ENCODE data around the gene ATXN1. TPM values are rescaled to one million over a fixed set of nuclear protein-coding genes. Genes with fewer than 3 reads are reported as not detected.

ATXN1 gene
- total RNA-seq, 1 experiment from 2014 or later = 5.6 TPM

DNA sequence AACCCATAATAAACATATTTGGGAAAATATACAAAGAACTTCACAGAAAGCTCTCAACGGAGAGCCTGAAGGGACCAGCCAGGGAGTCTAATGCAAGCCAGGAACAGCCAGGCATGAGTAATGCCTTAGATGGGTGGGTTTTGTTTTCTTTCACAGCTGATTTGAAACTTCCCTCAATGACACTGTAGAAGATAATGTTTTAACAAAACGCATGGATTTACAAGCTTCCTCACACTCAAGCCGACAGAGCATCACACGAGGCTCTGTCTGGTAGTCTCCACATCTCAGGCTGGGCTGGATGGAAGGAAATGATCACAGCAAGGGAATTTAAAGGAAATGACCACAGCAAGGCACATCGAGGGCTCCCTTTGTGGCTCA, 409.0 kb downstream of the ATXN1 start:
- Histone ChIP-seq H2BK12ac (ENCODE audit: insufficient read length, low read depth, low read length) (no peak overlapping the region), H3K56ac (ENCODE audit: insufficient read length, low read depth, low read length) (no peak overlapping the region), H3K23me2 (ENCODE audit: insufficient read length, low read depth, low read length, poor library complexity, severe bottlenecking) (no peaks in the 10 kb centered on the region), H3K9me3 (ENCODE audit: control insufficient read depth, low read depth, low read length) (no peaks in the 10 kb centered on the region), H4K91ac (ENCODE audit: insufficient read length, low read depth, low read length) (no peak overlapping the region), H3K18ac (ENCODE audit: insufficient read length, low read depth, low read length) (no peak overlapping the region), H3K27me3 (ENCODE audit: insufficient read depth, low read length) (no peaks in the 10 kb centered on the region), H3K79me1 (ENCODE audit: insufficient read depth, low read depth, low read length, poor library complexity, severe bottlenecking) (no peaks in the 10 kb centered on the region), H2BK120ac (ENCODE audit: low read depth, low read length, poor library complexity, severe bottlenecking) (no peak overlapping the region), H4K5ac (ENCODE audit: insufficient read length, low read depth, low read length) (no peak overlapping the region), H2AFZ (ENCODE audit: low read length) (no peak overlapping the region), H3K14ac (ENCODE audit: insufficient read depth, low read length) (no peak overlapping the region), H2BK5ac (ENCODE audit: insufficient read length, low read length) (no peak overlapping the region), H3K27ac (ENCODE audit: insufficient read length, low read depth, low read length) (no peak overlapping the region), H2BK20ac (ENCODE audit: low read depth, low read length, poor library complexity, severe bottlenecking) (no peak overlapping the region), H3T11ph (ENCODE audit: low read length) (no peak overlapping the region), H3K23ac (ENCODE audit: insufficient read length, low read depth, low read length) (no peak overlapping the region), H3K4me1 (ENCODE audit: insufficient read depth, low read length) (0 out of 2 replicates have a peak, but pooled peaks cover 3% of the 10 kb centered on the region), H2BK15ac (ENCODE audit: low read depth, low read length) (no peak overlapping the region), H2AK5ac (ENCODE audit: insufficient read length, low read length) (peak overlapping the region; percentile 14), H4K20me1 (ENCODE audit: control insufficient read depth, insufficient read depth, insufficient read length) (no peaks in the 10 kb centered on the region), H3K4ac (ENCODE audit: low read depth, low read length) (no peak overlapping the region), H3K9ac (ENCODE audit: extremely low read depth, insufficient read length, low read length) (no peak overlapping the region), H3K79me2 (ENCODE audit: insufficient read depth, low read length) (no peaks in the 10 kb centered on the region), H3K4me2 (ENCODE audit: insufficient read depth, insufficient read length, low read length) (no peak overlapping the region), H4K8ac (replicated peaks; ENCODE audit: insufficient read length, low read depth, low read length) (no peak overlapping the region)
- no CpG with 5 or more reads among the region's 5 CpGs for WGBS (ENCODE audit: extremely low coverage, insufficient read length, low lambda C conversion rate)
- DNase-seq = no peak
- H3K4me1 Mint-ChIP-seq = peaks cover 4 to 7% of the 10 kb centered on the region in 2 experiments; a peak in 3 of 4 replicates
- no peaks in the 10 kb centered on the region for H3K36me3 Mint-ChIP-seq (ENCODE audit: insufficient read depth in 1 of 3, low read depth in 3 of 3)
- TF ChIP-seq, protein P1, sequence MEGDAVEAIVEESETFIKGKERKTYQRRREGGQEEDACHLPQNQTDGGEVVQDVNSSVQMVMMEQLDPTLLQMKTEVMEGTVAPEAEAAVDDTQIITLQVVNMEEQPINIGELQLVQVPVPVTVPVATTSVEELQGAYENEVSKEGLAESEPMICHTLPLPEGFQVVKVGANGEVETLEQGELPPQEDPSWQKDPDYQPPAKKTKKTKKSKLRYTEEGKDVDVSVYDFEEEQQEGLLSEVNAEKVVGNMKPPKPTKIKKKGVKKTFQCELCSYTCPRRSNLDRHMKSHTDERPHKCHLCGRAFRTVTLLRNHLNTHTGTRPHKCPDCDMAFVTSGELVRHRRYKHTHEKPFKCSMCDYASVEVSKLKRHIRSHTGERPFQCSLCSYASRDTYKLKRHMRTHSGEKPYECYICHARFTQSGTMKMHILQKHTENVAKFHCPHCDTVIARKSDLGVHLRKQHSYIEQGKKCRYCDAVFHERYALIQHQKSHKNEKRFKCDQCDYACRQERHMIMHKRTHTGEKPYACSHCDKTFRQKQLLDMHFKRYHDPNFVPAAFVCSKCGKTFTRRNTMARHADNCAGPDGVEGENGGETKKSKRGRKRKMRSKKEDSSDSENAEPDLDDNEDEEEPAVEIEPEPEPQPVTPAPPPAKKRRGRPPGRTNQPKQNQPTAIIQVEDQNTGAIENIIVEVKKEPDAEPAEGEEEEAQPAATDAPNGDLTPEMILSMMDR (conservative IDR thresholded peaks at IDR 0.05) = no peak
- H3K4me3 Mint-ChIP-seq = no peak overlapping the region
- no peaks in the 10 kb centered on the region; a peak in 1 of 5 replicates for H3K9me3 Mint-ChIP-seq
- H3K27me3 Mint-ChIP-seq (ENCODE audit: low read depth) = no peaks in the 10 kb centered on the region
- H3K27ac Mint-ChIP-seq = no peak overlapping the region
